Endothelial cell of hepatic sinusoid (primary cell): ENCODE measurements around the gene IDS.
"Not testable (repeated sequence)": the region's sequence is repeated elsewhere in the genome, so short reads cannot be mapped to it uniquely, and the experiment has no call there.

Experiments used
- in situ Hi-C: cut with HindIII; loops from 2 replicates; pipeline ENCODE4 v1.10.0; 2017; ENCODE audit warnings: low sequenced_read_pairs

Gene IDS

GRCh38 chrX:149504915-149505651 is at the start of gene IDS:
Gene IDS, minus strand, starts transcription at chrX:149505306. Its CDS starts 169 bp downstream, at chrX:149505137.
- in situ Hi-C loops, result no loop called here

GRCh38 chrX:149551939-149552248 is 46.8 kb upstream of the IDS start:
- in situ Hi-C loops, result not testable (repeated sequence)

GRCh38 chrX:149551245-149551938 is 46.3 kb upstream of the IDS start:
- in situ Hi-C loops, result not testable (repeated sequence)

- in situ Hi-C loops, result not testable (repeated sequence)
Observed at GRCh38 chrX:149550454-149550853, 45.3 kb upstream of the IDS start.

- in situ Hi-C loops, result not testable (repeated sequence)
Observed at GRCh38 chrX:149549701-149550100, 44.6 kb upstream of the IDS start, which contains the start of gene HSFX3. Gene HSFX3, minus strand, starts transcription at chrX:149549924. Its CDS starts 72 bp downstream, at chrX:149549852.

GRCh38 chrX:149547782-149548181 is 42.7 kb upstream of the IDS start:
- in situ Hi-C loops, result not testable (repeated sequence)

- in situ Hi-C loops, result not testable (repeated sequence)
Observed at GRCh38 chrX:149546962-149547361, 41.9 kb upstream of the IDS start.

GRCh38 chrX:149545545-149546543 is 40.7 kb upstream of the IDS start:
- in situ Hi-C loops, result not testable (repeated sequence)

- in situ Hi-C loops, result no loop called here
Observed at GRCh38 chrX:149541521-149542047, 36.5 kb upstream of the IDS start.

- in situ Hi-C loops, result no loop called here
Observed at GRCh38 chrX:149540621-149541520, 35.8 kb upstream of the IDS start, which contains the start of gene EOLA1. Gene EOLA1, plus strand, starts transcription at chrX:149541012. Its CDS starts 4,619 bp downstream, at chrX:149545631.

- in situ Hi-C loops, result no loop called here
Observed at GRCh38 chrX:149540131-149540620, 35.1 kb upstream of the IDS start.

- in situ Hi-C loops, result no loop called here
Observed at GRCh38 chrX:149539283-149540130, 34.4 kb upstream of the IDS start.

- in situ Hi-C loops, result not testable (repeated sequence)
Observed at GRCh38 chrX:149537474-149537873, 32.4 kb upstream of the IDS start.

GRCh38 chrX:149534926-149535602 is 30.0 kb upstream of the IDS start:
- in situ Hi-C loops, result not testable (repeated sequence)

- in situ Hi-C loops, result not testable (repeated sequence)
Observed at GRCh38 chrX:149533999-149534398, 28.9 kb upstream of the IDS start.

- in situ Hi-C loops, result not testable (repeated sequence)
Observed at GRCh38 chrX:149532868-149533267, 27.8 kb upstream of the IDS start.

GRCh38 chrX:149531599-149531998 is 26.5 kb upstream of the IDS start:
- in situ Hi-C loops, result no loop called here

GRCh38 chrX:149528381-149528780 is 23.3 kb upstream of the IDS start:
- in situ Hi-C loops, result no loop called here
